Liver (tissue), 9 donors: Measurements from ENCODE around the gene INPP4A. TPM values are rescaled to one million over a fixed set of nuclear protein-coding genes. Genes with fewer than 3 reads are reported as not detected.
"Not testable (repeated sequence)": the region's sequence is repeated elsewhere in the genome, so short reads cannot be mapped to it uniquely, and the experiment has no call there.

Experiments used
- DNase-seq: peaks from one replicate; pipeline ENCODE4 v3.0.0-alpha.2; 2017; ENCODE audit warnings: low spot score
- H3K27ac ChIP-seq, 2 donors: one replicate each; pipeline ENCODE4 v1.7.0; 2013; ENCODE audit warnings: inconsistent platforms in 2 of 2, low read length in 2 of 2, control low read depth in 1 of 2, low read depth in 1 of 2, mild to moderate bottlenecking in 1 of 2
- H3K27me3 ChIP-seq, 4 donors: one replicate each; pipeline versions ENCODE4 v1.6.1 to v1.7.0; 2013; ENCODE audit warnings: low read length in 3 of 4, inconsistent platforms in 1 of 4, mild to moderate bottlenecking in 1 of 4, moderate library complexity in 1 of 4; ENCODE audit not compliant: control insufficient read depth in 4 of 4, insufficient read depth in 4 of 4
- H3K36me3 ChIP-seq, 4 donors: one replicate each; pipeline versions ENCODE4 v1.6.1 to v1.7.0; 2013; ENCODE audit warnings: low read length in 3 of 4, mild to moderate bottlenecking in 3 of 4, low read depth in 1 of 4, moderate library complexity in 1 of 4; ENCODE audit not compliant: control insufficient read depth in 4 of 4, insufficient read depth in 3 of 4
- H3K4me1 ChIP-seq, 4 donors: one replicate each; pipeline versions ENCODE4 v1.6.1 to v1.7.0; 2013; ENCODE audit warnings: low read length in 3 of 4, mild to moderate bottlenecking in 3 of 4, moderate library complexity in 1 of 4; ENCODE audit not compliant: control insufficient read depth in 4 of 4, insufficient read depth in 4 of 4
- H3K4me3 ChIP-seq, 3 donors: one replicate each; pipeline versions ENCODE4 v1.6.1 to v1.7.0; 2013; ENCODE audit warnings: low read length in 3 of 3, control low read depth in 1 of 3, low read depth in 1 of 3, mild to moderate bottlenecking in 1 of 3
- H3K9ac ChIP-seq, 2 donors: one replicate each; pipeline ENCODE4 v1.7.0; 2013; ENCODE audit warnings: low read length in 2 of 2, mild to moderate bottlenecking in 2 of 2, moderate library complexity in 2 of 2, control low read depth in 1 of 2, low read depth in 1 of 2
- H3K9me3 ChIP-seq, 4 donors: one replicate each; pipeline versions ENCODE4 v1.6.1 to v1.7.0; 2013; ENCODE audit warnings: low read length in 3 of 4; ENCODE audit not compliant: control insufficient read depth in 4 of 4
- EGR1 ChIP-seq, 2 donors: IDR thresholded peaks; 2 replicates each; pipeline ENCODE4 v1.6.1; 2016 to 2018; ENCODE audit warnings: antibody characterized with exemption in 2 of 2, low read depth in 2 of 2
- FOXA2 ChIP-seq: IDR thresholded peaks from 2 replicates; pipeline ENCODE4 v1.6.1; 2016; ENCODE audit warnings: antibody characterized with exemption
- HNF4A ChIP-seq, 2 donors: conservative IDR thresholded peaks; 2 replicates each; pipeline ENCODE4 v1.6.1; 2016; ENCODE audit warnings: antibody characterized with exemption in 2 of 2, mild to moderate bottlenecking in 2 of 2
- NR2F2 ChIP-seq: IDR thresholded peaks from 2 replicates; pipeline ENCODE4 v1.6.1; 2016; ENCODE audit warnings: antibody characterized with exemption
- RAD21 ChIP-seq, 2 donors: IDR thresholded peaks; 2 replicates each; pipeline ENCODE4 v1.6.1; 2016; ENCODE audit warnings: antibody characterized with exemption in 2 of 2, mild to moderate bottlenecking in 2 of 2
- RXRA ChIP-seq, 2 donors: IDR thresholded peaks; 2 replicates each; pipeline ENCODE4 v1.6.1; 2017 to 2018; ENCODE audit warnings: antibody characterized with exemption in 2 of 2, mild to moderate bottlenecking in 1 of 2
- YY1 ChIP-seq: IDR thresholded peaks from 2 replicates; pipeline ENCODE4 v1.6.1; 2016; ENCODE audit warnings: antibody characterized with exemption, mild to moderate bottlenecking
- WGBS: extraction: QIAGEN DNeasy Blood & Tissue Kit; methylation state at CpG from one replicate; pipeline ENCODE4 v1.1.7; 2013; 5-methylcytosine and 5-hydroxymethylcytosine counted together
- polyA plus RNA-seq, 2 donors: library from polyadenylated mRNA; stranded (reverse) in 1 of 2; unstranded in 1 of 2; fragments of 200-250 nt in 1 of 2; fragments of >200 nt in 1 of 2; fragmentation: Nextera tagmentation in 1 of 2; extraction: Ambion mirVana in 1 of 2; gene quantifications; one replicate each; pipeline versions ENCODE4 v1.2.1 to v1.2.3, GENCODE V29; 2013 to 2015
- total RNA-seq, 2 donors: library from RNA; depleted of rRNA; stranded (reverse); fragments of >200 nt; gene quantifications; one replicate each; pipeline ENCODE4 v1.2.3, GENCODE V29; 2014
- TF ChIP-seq, protein P1 (sequence below): IDR thresholded peaks from 2 replicates; pipeline ENCODE4 v1.6.1; 2016; ENCODE audit warnings: antibody characterized with exemption, mild to moderate bottlenecking
- TF ChIP-seq, protein P2 (sequence below): IDR thresholded peaks from 2 replicates; pipeline ENCODE4 v1.6.1; 2016; ENCODE audit warnings: antibody characterized with exemption
- TF ChIP-seq, protein P3 (sequence below): fragments of 150-350 bp; IDR thresholded peaks from 2 replicates; pipeline ENCODE4 v1.5.1; 2017; ENCODE audit warnings: improper control_type of control experiment, low read depth, low read length; ENCODE audit not compliant: missing input control
- donor health status: healthy.
- donor health status: healthy.
- donor health status: healthy.
- donor health status: healthy.
- donor health status: healthy.

The INPP4A gene
- total and polyA plus RNA-seq, 4 donors: 2.9 to 14.9 (median 7.2) TPM

DNA sequence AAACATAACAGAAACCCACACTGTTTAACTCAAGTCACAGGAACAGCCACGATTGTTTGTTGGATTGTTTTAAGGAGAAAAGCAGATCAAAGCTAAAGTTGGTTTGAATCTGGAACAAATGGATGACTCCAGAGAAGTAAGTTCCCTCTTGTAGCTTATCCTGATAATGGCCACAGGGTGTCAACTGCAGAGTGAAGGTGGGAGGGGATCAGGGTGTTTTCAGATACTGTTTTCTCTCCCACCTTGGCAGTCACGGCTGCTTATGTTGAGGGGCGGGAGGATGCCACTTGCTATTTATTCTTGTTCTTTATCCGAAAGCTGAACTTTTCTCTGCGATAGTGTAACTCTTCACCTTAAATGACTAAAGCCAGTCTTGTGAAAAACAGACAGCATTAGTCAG is 36.5 kb upstream of the INPP4A start (continued):
- TF ChIP-seq, protein P1, sequence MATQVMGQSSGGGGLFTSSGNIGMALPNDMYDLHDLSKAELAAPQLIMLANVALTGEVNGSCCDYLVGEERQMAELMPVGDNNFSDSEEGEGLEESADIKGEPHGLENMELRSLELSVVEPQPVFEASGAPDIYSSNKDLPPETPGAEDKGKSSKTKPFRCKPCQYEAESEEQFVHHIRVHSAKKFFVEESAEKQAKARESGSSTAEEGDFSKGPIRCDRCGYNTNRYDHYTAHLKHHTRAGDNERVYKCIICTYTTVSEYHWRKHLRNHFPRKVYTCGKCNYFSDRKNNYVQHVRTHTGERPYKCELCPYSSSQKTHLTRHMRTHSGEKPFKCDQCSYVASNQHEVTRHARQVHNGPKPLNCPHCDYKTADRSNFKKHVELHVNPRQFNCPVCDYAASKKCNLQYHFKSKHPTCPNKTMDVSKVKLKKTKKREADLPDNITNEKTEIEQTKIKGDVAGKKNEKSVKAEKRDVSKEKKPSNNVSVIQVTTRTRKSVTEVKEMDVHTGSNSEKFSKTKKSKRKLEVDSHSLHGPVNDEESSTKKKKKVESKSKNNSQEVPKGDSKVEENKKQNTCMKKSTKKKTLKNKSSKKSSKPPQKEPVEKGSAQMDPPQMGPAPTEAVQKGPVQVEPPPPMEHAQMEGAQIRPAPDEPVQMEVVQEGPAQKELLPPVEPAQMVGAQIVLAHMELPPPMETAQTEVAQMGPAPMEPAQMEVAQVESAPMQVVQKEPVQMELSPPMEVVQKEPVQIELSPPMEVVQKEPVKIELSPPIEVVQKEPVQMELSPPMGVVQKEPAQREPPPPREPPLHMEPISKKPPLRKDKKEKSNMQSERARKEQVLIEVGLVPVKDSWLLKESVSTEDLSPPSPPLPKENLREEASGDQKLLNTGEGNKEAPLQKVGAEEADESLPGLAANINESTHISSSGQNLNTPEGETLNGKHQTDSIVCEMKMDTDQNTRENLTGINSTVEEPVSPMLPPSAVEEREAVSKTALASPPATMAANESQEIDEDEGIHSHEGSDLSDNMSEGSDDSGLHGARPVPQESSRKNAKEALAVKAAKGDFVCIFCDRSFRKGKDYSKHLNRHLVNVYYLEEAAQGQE: no peak
- TF ChIP-seq RAD21 (IDR thresholded peaks at IDR 0.05): no peak

DNA sequence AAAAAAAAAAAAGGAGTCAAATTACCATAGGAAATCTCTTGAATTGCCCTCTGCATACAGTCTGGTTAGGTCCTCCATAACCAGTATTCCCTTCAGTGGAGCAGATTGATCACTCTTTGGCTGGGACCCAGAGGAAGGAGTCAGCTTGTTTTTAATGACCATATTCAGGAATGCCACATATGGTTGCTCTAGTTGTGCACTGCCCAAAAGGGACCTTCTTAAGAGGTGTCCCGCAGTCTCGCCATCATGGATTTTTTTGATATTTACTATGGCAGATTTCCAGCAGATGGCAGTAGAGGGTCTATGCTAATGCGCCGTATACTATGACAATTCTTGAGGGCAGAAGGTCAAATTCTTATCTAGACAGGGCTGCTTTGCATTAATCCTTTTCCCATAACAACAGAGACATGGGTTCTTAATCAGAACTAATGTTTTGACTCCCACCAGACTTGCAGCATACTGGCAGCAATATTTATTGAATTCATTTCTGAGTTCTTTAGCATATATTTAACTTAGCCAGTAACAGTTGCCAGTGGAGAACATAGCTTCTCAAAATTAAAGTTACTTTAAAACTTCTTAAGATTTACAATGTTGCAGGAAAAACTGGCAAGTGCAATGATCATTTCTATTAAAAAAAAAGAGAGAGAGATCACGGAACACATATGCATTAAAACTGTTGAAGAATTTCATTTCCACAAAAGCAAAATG is 31.8 kb upstream of the INPP4A start:
- TF ChIP-seq, protein P2, sequence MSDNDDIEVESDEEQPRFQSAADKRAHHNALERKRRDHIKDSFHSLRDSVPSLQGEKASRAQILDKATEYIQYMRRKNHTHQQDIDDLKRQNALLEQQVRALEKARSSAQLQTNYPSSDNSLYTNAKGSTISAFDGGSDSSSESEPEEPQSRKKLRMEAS: no peak
- peak; percentile 92 for TF ChIP-seq NR2F2
- no peak for TF ChIP-seq EGR1 (IDR thresholded peaks at IDR 0.05; ENCODE audit: low read depth in 2 of 2)
- peak in 1 of 2 donors; percentile 17 for TF ChIP-seq RXRA (IDR thresholded peaks at IDR 0.05)
- TF ChIP-seq HNF4A (conservative IDR thresholded peaks at IDR 0.05): peak in 1 of 2 donors; percentile 39
- TF ChIP-seq FOXA2: peak; percentile 32
- peak; percentile 86 to 88 for TF ChIP-seq RAD21 (IDR thresholded peaks at IDR 0.05)
- TF ChIP-seq YY1: peak; percentile 30
- TF ChIP-seq, protein P3, sequence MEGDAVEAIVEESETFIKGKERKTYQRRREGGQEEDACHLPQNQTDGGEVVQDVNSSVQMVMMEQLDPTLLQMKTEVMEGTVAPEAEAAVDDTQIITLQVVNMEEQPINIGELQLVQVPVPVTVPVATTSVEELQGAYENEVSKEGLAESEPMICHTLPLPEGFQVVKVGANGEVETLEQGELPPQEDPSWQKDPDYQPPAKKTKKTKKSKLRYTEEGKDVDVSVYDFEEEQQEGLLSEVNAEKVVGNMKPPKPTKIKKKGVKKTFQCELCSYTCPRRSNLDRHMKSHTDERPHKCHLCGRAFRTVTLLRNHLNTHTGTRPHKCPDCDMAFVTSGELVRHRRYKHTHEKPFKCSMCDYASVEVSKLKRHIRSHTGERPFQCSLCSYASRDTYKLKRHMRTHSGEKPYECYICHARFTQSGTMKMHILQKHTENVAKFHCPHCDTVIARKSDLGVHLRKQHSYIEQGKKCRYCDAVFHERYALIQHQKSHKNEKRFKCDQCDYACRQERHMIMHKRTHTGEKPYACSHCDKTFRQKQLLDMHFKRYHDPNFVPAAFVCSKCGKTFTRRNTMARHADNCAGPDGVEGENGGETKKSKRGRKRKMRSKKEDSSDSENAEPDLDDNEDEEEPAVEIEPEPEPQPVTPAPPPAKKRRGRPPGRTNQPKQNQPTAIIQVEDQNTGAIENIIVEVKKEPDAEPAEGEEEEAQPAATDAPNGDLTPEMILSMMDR: peak; percentile 49
- WGBS: 24% methylated on average over 5 of the region's 5 CpGs

DNA sequence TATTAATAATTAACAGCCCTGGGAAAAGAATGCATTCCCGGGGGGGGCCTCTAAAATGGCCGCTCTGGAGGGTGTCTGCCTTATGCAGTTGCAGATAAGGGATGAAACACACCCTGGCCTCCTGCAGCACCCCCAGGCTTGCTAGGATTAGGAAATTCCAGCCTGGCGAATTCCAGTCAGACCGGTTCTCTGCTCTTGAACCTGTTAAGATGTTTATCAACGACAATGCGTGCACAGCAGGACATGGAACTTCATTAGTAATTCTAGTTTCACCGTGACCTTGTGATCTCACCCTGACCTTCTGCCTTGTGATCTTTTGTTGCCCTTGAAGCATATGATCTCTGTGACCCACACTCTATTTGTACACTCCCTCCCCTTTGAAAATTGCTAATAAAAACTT is 30.4 kb upstream of the INPP4A start:
- 94% methylated on average over 7 of the region's 7 CpGs for WGBS
- not testable (repeated sequence) for H3K4me3 ChIP-seq

More for the DNA sequence above, 31.8 kb upstream of the INPP4A start:
- Histone ChIP-seq H3K9me3 (no peaks in the 10 kb centered on the region), H3K4me1 (peaks cover 0 to 5% (median 1%) of the 10 kb centered on the region in 4 donors), H3K36me3 (no peaks in the 10 kb centered on the region), H3K27me3 (no peaks in the 10 kb centered on the region), H3K4me3 (no peak overlapping the region), H3K9ac (no peak overlapping the region), H3K27ac (no peak overlapping the region)
- DNase-seq: peak; percentile 47

DNA sequence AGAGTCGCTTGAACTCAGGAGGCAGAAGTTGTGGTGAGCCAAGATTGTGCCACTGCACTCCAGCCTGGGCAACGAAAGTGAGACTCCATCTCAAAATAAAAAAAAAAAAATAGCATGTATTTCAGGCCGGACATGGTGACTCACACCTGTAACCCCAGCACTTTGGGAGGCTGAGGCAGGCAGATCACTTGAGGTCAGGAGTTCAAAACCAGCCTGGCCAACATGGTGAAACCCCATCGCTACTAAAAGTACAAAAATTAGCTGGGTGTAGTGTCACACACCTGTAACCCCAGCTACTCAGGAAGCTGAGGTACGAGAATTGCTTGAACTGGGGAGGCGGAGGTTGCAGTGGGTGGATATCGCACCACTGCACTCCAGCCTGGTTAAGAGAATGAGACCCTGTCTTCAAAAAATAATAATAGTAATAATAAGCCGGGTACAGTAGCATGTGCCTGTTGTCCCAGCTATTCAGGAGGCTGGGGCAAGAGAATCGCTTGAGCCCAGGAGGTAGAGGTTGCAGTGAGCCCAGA is 28.9 kb upstream of the INPP4A start:
- not testable (repeated sequence) for H3K9me3 ChIP-seq, H3K4me1 ChIP-seq, H3K9ac ChIP-seq, H3K4me3 ChIP-seq, DNase-seq, H3K27ac ChIP-seq, H3K36me3 ChIP-seq, H3K27me3 ChIP-seq
- 94% methylated on average over 9 of the region's 9 CpGs for WGBS

More for the DNA sequence above, 30.4 kb upstream of the INPP4A start:
- not testable (repeated sequence) for H3K27ac ChIP-seq, H3K27me3 ChIP-seq, DNase-seq, H3K36me3 ChIP-seq, H3K9me3 ChIP-seq, H3K4me1 ChIP-seq, H3K9ac ChIP-seq
